HG03565 (cell line): Measurements from ENCODE around the gene PON3.

Source experiments
- ATAC-seq: cut with Tn5 transposase; IDR thresholded peaks from one replicate; pipeline ENCODE4 v1.9.1; 2021; ENCODE audit warnings: mild to moderate bottlenecking, moderate library complexity; ENCODE audit not compliant: unreplicated experiment

Gene PON3

GRCh38 chr7:95342642-95343307, 53.4 kb downstream of the PON3 start:
- ATAC-seq, result no peak

GRCh38 chr7:95342029-95342428, 54.1 kb downstream of the PON3 start:
- no peak for ATAC-seq

DNA sequence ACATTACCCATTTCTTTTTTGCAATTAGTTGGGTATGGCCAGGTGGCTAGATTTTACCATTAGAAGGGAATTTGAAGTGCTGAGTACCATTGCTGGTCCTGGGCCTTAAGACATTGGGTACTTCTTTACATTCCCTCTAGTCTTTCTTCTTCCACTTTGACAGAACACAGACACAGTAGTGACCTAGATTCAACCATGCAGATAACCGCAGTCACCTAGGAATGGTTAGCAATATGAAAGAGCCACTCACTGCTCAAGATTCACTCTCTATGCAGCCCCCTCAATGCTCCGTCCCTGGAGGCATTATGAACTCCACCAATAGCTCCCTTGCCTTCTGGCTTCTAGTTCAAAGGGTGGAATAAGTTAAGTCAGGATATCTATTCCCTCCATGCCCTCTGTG, 55.7 kb downstream of the PON3 start:
- ATAC-seq, result no peak

- no peak for ATAC-seq
Observed at GRCh38 chr7:95338832-95339231, 57.3 kb downstream of the PON3 start.

DNA sequence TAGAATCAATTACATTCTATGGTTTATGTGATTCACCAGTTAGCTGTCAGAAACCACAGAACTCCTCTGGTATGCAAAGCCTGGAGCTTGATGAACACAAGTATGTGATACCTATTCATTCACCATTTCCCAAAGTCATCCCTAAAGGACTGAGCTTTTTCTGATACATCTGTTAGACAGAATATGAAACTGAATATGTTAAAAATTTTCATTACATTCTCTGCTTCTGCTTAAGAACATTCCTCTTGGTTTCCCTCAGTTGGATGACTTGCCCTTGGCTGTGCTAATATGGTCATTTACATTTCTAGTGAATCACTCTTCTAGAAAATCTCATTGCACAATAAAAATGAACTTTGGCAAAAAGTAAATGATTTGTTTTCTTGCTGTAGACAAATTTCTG, 61.1 kb downstream of the PON3 start:
- ATAC-seq, result no peak

GRCh38 chr7:95334447-95334846, 61.7 kb downstream of the PON3 start:
- no peak for ATAC-seq

- ATAC-seq, result peak; percentile 23
Observed at GRCh38 chr7:95330961-95331337, 65.2 kb downstream of the PON3 start.

GRCh38 chr7:95330204-95330960, 65.8 kb downstream of the PON3 start:
- peak; percentile 96 for ATAC-seq

- ATAC-seq, result no peak
Observed at GRCh38 chr7:95327356-95327755, 68.8 kb downstream of the PON3 start.

- peak; percentile 43 for ATAC-seq
Observed at GRCh38 chr7:95324431-95324830, 71.7 kb downstream of the PON3 start, which contains the start of gene PON1. PON1 (minus strand) TSS chr7:95324532; CDS start chr7:95324475, 57 bp downstream.

DNA sequence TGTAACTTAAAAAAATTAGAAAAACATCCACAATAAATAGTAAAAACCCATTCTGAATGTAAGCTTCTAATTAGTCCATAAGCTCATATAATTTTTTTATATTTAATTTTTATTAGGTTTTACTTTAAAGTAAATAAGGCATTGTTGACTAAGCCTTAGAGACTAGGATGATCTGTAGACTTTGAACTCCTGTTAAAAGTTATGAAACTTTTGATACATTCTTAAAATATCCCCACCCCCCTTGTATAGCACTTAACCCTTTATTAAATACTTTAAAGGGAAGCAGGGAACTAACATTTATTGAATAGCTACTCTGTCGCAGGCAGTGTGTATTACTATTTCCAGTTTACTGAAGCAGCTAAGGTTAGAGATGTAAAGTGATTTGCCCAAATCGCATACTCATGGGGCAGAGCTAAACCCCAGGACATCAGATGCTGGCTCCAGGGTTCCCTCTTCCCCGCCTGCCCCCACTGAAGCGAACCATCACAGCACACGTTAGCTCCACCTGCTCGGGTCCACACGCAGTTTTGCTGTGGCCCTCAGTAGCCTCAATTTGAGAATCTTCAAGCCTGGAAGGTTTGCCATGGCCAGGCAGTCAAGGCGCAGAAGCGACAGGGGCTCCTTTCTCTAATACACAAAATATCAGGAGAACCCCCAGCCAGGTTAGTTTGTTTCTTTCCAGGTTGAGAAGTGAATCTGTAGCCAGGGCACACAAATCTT, 72.6 kb downstream of the PON3 start:
- ATAC-seq, result no peak

DNA sequence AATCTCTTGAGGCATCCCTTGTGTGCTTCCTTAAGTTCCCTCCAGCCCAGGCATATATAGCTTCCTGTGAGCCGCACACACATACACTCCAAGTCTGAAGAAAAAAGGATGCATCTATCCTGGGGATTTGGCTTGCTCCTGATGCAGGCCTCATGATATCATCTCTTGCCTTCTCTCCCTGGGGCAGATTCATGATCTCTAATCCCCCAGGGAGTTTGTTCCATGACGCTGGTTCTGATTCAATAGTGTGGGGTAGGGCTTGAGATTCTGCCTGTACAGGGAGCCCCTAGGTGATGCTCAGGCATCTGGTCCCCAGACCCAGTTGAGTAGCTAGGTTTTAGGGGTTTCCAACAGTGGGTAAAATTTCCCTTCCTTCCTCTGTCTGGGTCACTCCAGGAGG, 73.3 kb downstream of the PON3 start:
- ATAC-seq, result no peak

DNA sequence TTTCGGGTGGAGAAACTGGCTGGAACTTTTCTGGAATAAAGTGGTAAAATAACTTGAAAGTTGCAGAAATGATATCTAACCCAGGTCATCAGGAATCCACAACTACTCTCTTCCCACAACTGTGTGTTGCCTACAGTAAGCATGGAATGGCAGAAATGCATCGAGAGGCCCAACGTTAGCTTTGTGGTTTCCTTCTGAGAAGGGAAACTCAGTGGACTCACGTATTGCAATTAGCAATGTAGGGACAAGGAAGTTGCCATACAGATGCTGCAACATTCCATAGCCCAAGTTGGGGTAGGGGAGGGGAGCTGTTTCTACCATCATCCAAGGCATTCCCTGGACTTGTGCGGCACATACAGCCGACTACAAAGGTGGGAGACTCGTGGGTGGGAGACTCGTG, 73.8 kb downstream of the PON3 start:
- no peak for ATAC-seq

DNA sequence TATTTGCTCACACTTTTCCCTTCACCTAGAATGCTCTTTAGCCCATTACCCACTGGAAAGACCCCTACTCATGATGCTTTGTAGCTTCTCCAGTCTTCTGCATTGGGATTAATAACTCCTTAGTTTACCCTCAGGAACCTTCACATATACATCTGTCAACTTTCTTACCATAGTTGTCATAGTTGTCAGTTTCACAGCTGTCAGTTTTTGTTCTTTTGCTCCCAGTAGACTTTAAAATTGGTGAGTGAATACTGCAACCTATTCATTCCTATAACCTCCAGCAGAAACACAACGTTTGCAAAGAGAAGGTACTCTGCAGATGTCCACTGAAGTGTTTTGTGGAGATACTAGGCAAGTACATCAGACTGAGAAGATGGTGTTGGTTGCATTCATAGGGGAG, 74.5 kb downstream of the PON3 start:
- no peak for ATAC-seq

- no peak for ATAC-seq
Observed at GRCh38 chr7:95320651-95321050, 75.5 kb downstream of the PON3 start.

- no peak for ATAC-seq
Observed at GRCh38 chr7:95319570-95319969, 76.6 kb downstream of the PON3 start.

- ATAC-seq, result no peak
Observed at GRCh38 chr7:95318501-95319100, 77.6 kb downstream of the PON3 start.

GRCh38 chr7:95317966-95318365, 78.2 kb downstream of the PON3 start:
- ATAC-seq, result no peak

DNA sequence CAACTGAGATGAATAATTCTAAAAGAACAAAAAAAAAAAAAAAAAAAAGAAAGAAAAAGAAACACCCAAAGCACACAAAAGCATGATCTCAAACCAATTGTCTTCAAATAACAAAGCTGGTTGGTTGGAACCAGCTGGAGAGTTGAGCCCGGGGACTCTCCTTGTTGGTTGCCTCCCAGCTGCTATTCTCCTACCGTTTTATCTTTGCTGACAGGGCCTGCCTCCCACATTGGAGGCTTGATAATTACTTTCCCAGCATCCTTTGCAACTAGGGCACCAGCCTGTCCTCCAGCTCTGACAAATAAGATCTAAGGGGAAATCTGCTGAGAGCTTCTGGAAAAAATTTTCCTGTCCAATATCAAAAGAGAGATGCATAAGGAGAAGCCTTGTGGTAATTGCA, 78.6 kb downstream of the PON3 start:
- ATAC-seq, result no peak

- ATAC-seq, result peak; percentile 78
Observed at GRCh38 chr7:95316588-95316987, 79.6 kb downstream of the PON3 start.

DNA sequence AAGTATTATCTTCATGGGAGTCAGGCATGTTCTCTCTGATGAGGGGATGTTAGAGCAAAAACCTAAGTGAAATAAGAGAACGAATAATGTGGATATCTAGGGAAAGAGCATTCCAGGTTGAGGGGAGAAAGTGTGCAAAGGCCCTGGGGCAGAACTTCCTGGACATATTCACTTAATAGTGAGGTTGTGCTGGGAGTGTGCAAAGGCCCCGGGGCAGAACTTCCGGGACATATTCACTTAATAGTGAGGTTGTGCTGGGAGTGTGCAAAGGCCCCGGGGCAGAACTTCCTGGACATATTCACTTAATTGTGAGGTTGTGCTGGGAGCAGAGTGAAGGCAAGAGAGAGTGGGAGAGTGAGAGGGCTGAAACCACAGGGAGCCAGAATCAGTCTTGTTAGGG, 83.6 kb downstream of the PON3 start:
- ATAC-seq, result no peak

DNA sequence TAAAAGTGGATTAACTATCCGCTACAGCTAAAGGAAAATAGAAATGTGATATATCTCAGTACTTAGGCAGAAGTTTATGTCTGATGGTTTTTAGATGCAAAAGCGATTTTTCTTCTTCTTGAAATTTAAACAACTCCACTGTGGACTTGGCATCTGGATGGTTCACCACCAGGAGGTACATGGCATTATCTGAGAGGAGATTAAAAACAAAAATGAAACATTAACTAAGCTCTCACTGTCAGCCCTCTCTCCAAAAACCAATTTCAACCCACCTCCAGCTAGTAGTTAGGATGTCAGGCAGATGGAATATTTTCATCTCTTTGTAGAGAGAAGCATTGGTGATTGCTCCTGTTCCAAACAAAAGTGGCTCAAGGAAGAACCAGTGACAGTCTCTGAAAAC, 84.8 kb downstream of the PON3 start:
- ATAC-seq, result no peak
